ENCODE results near the gene ETV7. TPM values are rescaled to one million over a fixed set of nuclear protein-coding genes. Genes with fewer than 3 reads are reported as not detected.

The ETV7 gene
- total RNA-seq, 1 donor from 2014 or later: 0.59 TPM

- H3K4me3 Mint-ChIP-seq (ENCODE audit: unreplicated experiment): no peak overlapping the region
- peaks cover 2% of the 10 kb centered on the region for H3K4me1 Mint-ChIP-seq (ENCODE audit: unreplicated experiment)
- DNase-seq (ENCODE audit: extremely low spot score, unreplicated experiment): no peak
- H3K9me3 Mint-ChIP-seq (ENCODE audit: unreplicated experiment): no peaks in the 10 kb centered on the region
- TF ChIP-seq, protein P1, sequence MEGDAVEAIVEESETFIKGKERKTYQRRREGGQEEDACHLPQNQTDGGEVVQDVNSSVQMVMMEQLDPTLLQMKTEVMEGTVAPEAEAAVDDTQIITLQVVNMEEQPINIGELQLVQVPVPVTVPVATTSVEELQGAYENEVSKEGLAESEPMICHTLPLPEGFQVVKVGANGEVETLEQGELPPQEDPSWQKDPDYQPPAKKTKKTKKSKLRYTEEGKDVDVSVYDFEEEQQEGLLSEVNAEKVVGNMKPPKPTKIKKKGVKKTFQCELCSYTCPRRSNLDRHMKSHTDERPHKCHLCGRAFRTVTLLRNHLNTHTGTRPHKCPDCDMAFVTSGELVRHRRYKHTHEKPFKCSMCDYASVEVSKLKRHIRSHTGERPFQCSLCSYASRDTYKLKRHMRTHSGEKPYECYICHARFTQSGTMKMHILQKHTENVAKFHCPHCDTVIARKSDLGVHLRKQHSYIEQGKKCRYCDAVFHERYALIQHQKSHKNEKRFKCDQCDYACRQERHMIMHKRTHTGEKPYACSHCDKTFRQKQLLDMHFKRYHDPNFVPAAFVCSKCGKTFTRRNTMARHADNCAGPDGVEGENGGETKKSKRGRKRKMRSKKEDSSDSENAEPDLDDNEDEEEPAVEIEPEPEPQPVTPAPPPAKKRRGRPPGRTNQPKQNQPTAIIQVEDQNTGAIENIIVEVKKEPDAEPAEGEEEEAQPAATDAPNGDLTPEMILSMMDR (IDR thresholded peaks at IDR 0.05): no peak
- H3K27me3 Mint-ChIP-seq (ENCODE audit: unreplicated experiment): peaks cover 36% of the 10 kb centered on the region
- H3K36me3 Mint-ChIP-seq (ENCODE audit: unreplicated experiment): no peaks in the 10 kb centered on the region
- H3K27ac Mint-ChIP-seq (ENCODE audit: unreplicated experiment): no peak overlapping the region
Measured at GRCh38 chr6:36375644-36376155, 11.8 kb downstream of the ETV7 start.

- H3K36me3 Mint-ChIP-seq (ENCODE audit: unreplicated experiment): no peaks in the 10 kb centered on the region
- no peak for DNase-seq (ENCODE audit: extremely low spot score, unreplicated experiment)
- H3K9me3 Mint-ChIP-seq (ENCODE audit: unreplicated experiment): no peaks in the 10 kb centered on the region
- H3K27ac Mint-ChIP-seq (ENCODE audit: unreplicated experiment): no peak overlapping the region
- H3K4me1 Mint-ChIP-seq (ENCODE audit: unreplicated experiment): peaks cover 2% of the 10 kb centered on the region
- TF ChIP-seq, protein P1 (IDR thresholded peaks at IDR 0.05): no peak
- H3K27me3 Mint-ChIP-seq (ENCODE audit: unreplicated experiment): peaks cover 36% of the 10 kb centered on the region
- no peak overlapping the region for H3K4me3 Mint-ChIP-seq (ENCODE audit: unreplicated experiment)
Measured at GRCh38 chr6:36374972-36375371, 12.5 kb downstream of the ETV7 start.

GRCh38 chr6:36374194-36374593, 13.3 kb downstream of the ETV7 start:
- Mint-ChIP-seq H3K36me3 (ENCODE audit: unreplicated experiment) (no peaks in the 10 kb centered on the region), H3K4me3 (ENCODE audit: unreplicated experiment) (no peak overlapping the region), H3K27me3 (ENCODE audit: unreplicated experiment) (peaks cover 36% of the 10 kb centered on the region), H3K9me3 (ENCODE audit: unreplicated experiment) (no peaks in the 10 kb centered on the region), H3K27ac (ENCODE audit: unreplicated experiment) (no peak overlapping the region), H3K4me1 (ENCODE audit: unreplicated experiment) (peaks cover 2% of the 10 kb centered on the region)
- DNase-seq (ENCODE audit: extremely low spot score, unreplicated experiment): no peak
- TF ChIP-seq, protein P1 (IDR thresholded peaks at IDR 0.05): no peak

GRCh38 chr6:36373368-36374019, 14.0 kb downstream of the ETV7 start:
- peaks cover 36% of the 10 kb centered on the region for H3K27me3 Mint-ChIP-seq (ENCODE audit: unreplicated experiment)
- no peak overlapping the region for H3K27ac Mint-ChIP-seq (ENCODE audit: unreplicated experiment)
- no peak overlapping the region for H3K4me3 Mint-ChIP-seq (ENCODE audit: unreplicated experiment)
- DNase-seq (ENCODE audit: extremely low spot score, unreplicated experiment): no peak
- H3K9me3 Mint-ChIP-seq (ENCODE audit: unreplicated experiment): no peaks in the 10 kb centered on the region
- H3K4me1 Mint-ChIP-seq (ENCODE audit: unreplicated experiment): peaks cover 2% of the 10 kb centered on the region
- TF ChIP-seq, protein P1 (IDR thresholded peaks at IDR 0.05): no peak
- H3K36me3 Mint-ChIP-seq (ENCODE audit: unreplicated experiment): no peaks in the 10 kb centered on the region

DNA sequence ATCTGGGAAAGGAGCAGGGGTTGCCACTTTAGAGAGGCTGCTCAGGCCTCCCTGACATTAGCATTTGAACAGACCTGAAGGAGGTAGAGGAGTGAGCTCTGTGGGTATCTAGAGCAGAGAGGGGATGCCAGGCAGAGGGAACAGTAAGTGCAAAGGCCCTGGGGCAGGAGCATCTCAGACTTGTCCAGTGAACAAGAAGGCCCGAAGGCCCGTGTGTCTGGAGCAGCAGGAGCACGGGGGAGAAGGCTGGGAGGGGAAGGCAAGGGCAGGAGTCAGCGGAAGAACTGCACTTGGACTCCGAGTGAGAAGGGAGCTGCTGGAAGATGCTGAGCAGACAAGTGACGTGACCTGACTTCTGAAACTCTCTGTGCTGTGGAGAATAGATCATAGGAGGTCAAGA, 15.4 kb downstream of the ETV7 start:
- H3K27ac Mint-ChIP-seq (ENCODE audit: unreplicated experiment): no peak overlapping the region
- H3K36me3 Mint-ChIP-seq (ENCODE audit: unreplicated experiment): no peaks in the 10 kb centered on the region
- no peak for DNase-seq (ENCODE audit: extremely low spot score, unreplicated experiment)
- no peaks in the 10 kb centered on the region for H3K9me3 Mint-ChIP-seq (ENCODE audit: unreplicated experiment)
- peaks cover 2% of the 10 kb centered on the region for H3K4me1 Mint-ChIP-seq (ENCODE audit: unreplicated experiment)
- H3K27me3 Mint-ChIP-seq (ENCODE audit: unreplicated experiment): peaks cover 29% of the 10 kb centered on the region
- H3K4me3 Mint-ChIP-seq (ENCODE audit: unreplicated experiment): no peak overlapping the region
- TF ChIP-seq, protein P1 (IDR thresholded peaks at IDR 0.05): no peak
